ENCODE measurements around the gene LRRC45. TPM values are rescaled to one million over a fixed set of nuclear protein-coding genes. Genes with fewer than 3 reads are reported as not detected.

The LRRC45 gene
- total and polyA plus RNA-seq, 2 experiments from 2014 or later: 16.1 to 40.7 TPM

GRCh38 chr17:82023447-82024241 is 539 bp downstream of the LRRC45 start:
- no peak overlapping the region for H3K27ac ChIP-seq (ENCODE audit: low read depth)
- H3K27ac Mint-ChIP-seq: no peak overlapping the region
- H3F3A ChIP-seq (replicated peaks; ENCODE audit: low read depth): peaks cover 9% of the 10 kb centered on the region; the same call in 1 of the 2 replicates
- no peaks in the 10 kb centered on the region for H3K27me3 ChIP-seq (ENCODE audit: insufficient read depth)
- peak overlapping the region; percentile 85 for H3K4me3 Mint-ChIP-seq
- no peaks in the 10 kb centered on the region for H3K9me2 ChIP-seq (ENCODE audit: insufficient read depth)
- H3K36me3 ChIP-seq (ENCODE audit: insufficient read depth): no peaks in the 10 kb centered on the region
- peaks cover 5% of the 10 kb centered on the region; the same call in 1 of the 2 replicates for H3K4me1 ChIP-seq (ENCODE audit: insufficient read depth)
- H3K36me3 Mint-ChIP-seq (ENCODE audit: low read depth): peaks cover 2% of the 10 kb centered on the region
- peak overlapping the region; percentile 95 for H3K4me2 ChIP-seq
- peak; percentile 69 for DNase-seq (ENCODE audit: low spot score)
- ATAC-seq: peak; percentile 10
- H3K9me3 Mint-ChIP-seq: no peaks in the 10 kb centered on the region; the same call in 2 of the 3 replicates
- peak overlapping the region; percentile 86 for H2AFZ ChIP-seq
- peak overlapping the region; percentile 89 for H3K4me3 ChIP-seq
- H3K79me2 ChIP-seq (replicated peaks; ENCODE audit: insufficient read depth): peaks cover 15% of the 10 kb centered on the region
- H3K27me3 Mint-ChIP-seq (ENCODE audit: insufficient read depth, low read depth, poor library complexity): peaks cover 23% of the 10 kb centered on the region
- H4K20me1 ChIP-seq (replicated peaks; ENCODE audit: insufficient read depth): peaks cover 3% of the 10 kb centered on the region; the same call in 1 of the 2 replicates
- TF ChIP-seq REST (IDR thresholded peaks at IDR 0.05; ENCODE audit: unreplicated experiment): no peak
- TF ChIP-seq POLR2AphosphoS5 (IDR thresholded peaks at IDR 0.05; ENCODE audit: low read depth): 0 out of 2 replicates have a peak, but pooled peaks have one; percentile 24
- peaks cover 11% of the 10 kb centered on the region for H3K4me1 Mint-ChIP-seq

GRCh38 chr17:82024859-82025258 is 1.8 kb downstream of the LRRC45 start:
- Histone ChIP-seq H3K9me2 (ENCODE audit: insufficient read depth) (no peaks in the 10 kb centered on the region), H3K4me1 (ENCODE audit: insufficient read depth) (peaks cover 5% of the 10 kb centered on the region; the same call in 1 of the 2 replicates), H3K27me3 (ENCODE audit: insufficient read depth) (no peaks in the 10 kb centered on the region), H3K79me2 (replicated peaks; ENCODE audit: insufficient read depth) (peaks cover 15% of the 10 kb centered on the region), H4K20me1 (replicated peaks; ENCODE audit: insufficient read depth) (peaks cover 3% of the 10 kb centered on the region; the same call in 1 of the 2 replicates), H3K4me2 (no peak overlapping the region), H3F3A (replicated peaks; ENCODE audit: low read depth) (peaks cover 16% of the 10 kb centered on the region), H2AFZ (no peak overlapping the region), H3K4me3 (peak overlapping the region; percentile 89; the same call in 1 of the 2 replicates), H3K27ac (ENCODE audit: low read depth) (no peak overlapping the region), H3K36me3 (ENCODE audit: insufficient read depth) (no peaks in the 10 kb centered on the region)
- no peak for DNase-seq (ENCODE audit: low spot score)
- ATAC-seq: no peak
- H3K27me3 Mint-ChIP-seq (ENCODE audit: insufficient read depth, low read depth, poor library complexity): peaks cover 25% of the 10 kb centered on the region
- no peak overlapping the region for H3K27ac Mint-ChIP-seq
- peaks cover 13% of the 10 kb centered on the region for H3K4me1 Mint-ChIP-seq
- H3K36me3 Mint-ChIP-seq (ENCODE audit: low read depth): no peaks in the 10 kb centered on the region; the same call in 1 of the 3 replicates
- TF ChIP-seq NANOG (IDR thresholded peaks at IDR 0.05; ENCODE audit: borderline replicate concordance) (no peak), ZNF462 (CRISPR knock-in tag; IDR thresholded peaks at IDR 0.05) (no peak), JUNB (IDR thresholded peaks at IDR 0.05; ENCODE audit: unreplicated experiment) (no peak), POLR2AphosphoS5 (IDR thresholded peaks at IDR 0.05; ENCODE audit: low read depth) (no peak), STAT1 (IDR thresholded peaks at IDR 0.05; ENCODE audit: unreplicated experiment) (no peak), EZH2phosphoT487 (IDR thresholded peaks at IDR 0.05; ENCODE audit: unreplicated experiment) (no peak)
- H3K9me3 Mint-ChIP-seq: no peaks in the 10 kb centered on the region; the same call in 2 of the 3 replicates
- no peak overlapping the region for H3K4me3 Mint-ChIP-seq
